Astrocyte of the spinal cord (primary cell): ENCODE measurements around the gene TDRD10.

Experiments used
- DNase-seq: peaks from one replicate; pipeline ENCODE4 v3.0.0; 2011; ENCODE audit warnings: low read depth, low spot score
- H3K4me3 ChIP-seq: 2 replicates; pipeline ENCODE4 v1.5.1; 2011; ENCODE audit warnings: low read depth, mild to moderate bottlenecking, low read length, moderate library complexity
- CTCF ChIP-seq: IDR thresholded peaks from 2 replicates; pipeline ENCODE4 v1.5.1; 2012; ENCODE audit warnings: low read depth, mild to moderate bottlenecking, low read length, inconsistent platforms
- in situ Hi-C: cut with HindIII; loops from 2 replicates; pipeline ENCODE4 v1.10.0; 2017; ENCODE audit warnings: low sequenced_read_pairs

Gene TDRD10

DNA sequence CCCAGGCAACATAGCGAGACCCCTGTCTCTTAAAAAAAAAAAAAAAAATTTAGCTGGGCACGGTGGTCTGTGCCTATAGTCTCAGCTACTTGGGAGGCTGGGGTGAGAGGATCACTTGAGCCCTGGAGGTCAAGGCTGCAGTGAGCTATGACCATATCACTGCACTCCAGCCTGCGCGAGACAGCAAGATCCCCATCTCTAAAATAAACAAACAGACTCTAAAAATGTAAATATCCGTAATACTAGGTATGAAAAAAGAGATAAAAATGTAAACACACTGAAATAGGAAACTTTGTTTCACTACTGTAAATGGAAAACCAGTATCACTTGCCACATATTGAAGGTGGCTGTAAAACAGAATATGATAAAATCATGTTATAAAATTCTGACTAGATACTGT, 88.7 kb downstream of the TDRD10 start:
- in situ Hi-C loops, result no loop called here
- DNase-seq, result no peak
- H3K4me3 ChIP-seq, result no peak overlapping the region
- no peak for TF ChIP-seq CTCF

DNA sequence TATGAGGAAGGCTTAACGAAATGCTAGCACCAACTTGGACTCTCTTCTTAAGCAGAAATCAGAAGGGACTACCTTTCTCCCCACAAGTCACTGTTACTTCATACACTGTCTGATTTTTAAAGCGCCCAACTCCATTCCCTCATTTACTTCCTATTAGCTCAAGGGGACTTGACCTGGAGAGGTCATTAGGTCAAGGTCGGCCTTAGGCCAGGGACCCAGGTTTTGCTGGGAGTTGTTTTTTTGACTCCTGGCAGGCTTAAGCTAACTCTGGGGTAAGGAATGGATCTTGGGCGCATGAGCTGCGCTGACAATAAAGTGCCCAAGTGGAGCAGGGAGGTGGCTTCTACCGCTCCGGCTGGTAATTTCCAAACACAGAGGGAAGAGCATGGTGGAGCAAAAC, 89.2 kb downstream of the TDRD10 start:
- no peak for DNase-seq
- TF ChIP-seq CTCF, result no peak

GRCh38 chr1:154593390-154593789, 91.4 kb downstream of the TDRD10 start:
- no peak for TF ChIP-seq CTCF
- no peak overlapping the region for H3K4me3 ChIP-seq
- DNase-seq, result no peak
- in situ Hi-C loops, result no loop called here

More for the DNA sequence above, 89.2 kb downstream of the TDRD10 start:
- H3K4me3 ChIP-seq, result no peak overlapping the region
- in situ Hi-C loops, result no loop called here

- H3K4me3 ChIP-seq, result no peak overlapping the region
- in situ Hi-C loops, result no loop called here
- TF ChIP-seq CTCF, result no peak
- DNase-seq, result no peak
Measured at GRCh38 chr1:154594811-154595210, 92.8 kb downstream of the TDRD10 start.

DNA sequence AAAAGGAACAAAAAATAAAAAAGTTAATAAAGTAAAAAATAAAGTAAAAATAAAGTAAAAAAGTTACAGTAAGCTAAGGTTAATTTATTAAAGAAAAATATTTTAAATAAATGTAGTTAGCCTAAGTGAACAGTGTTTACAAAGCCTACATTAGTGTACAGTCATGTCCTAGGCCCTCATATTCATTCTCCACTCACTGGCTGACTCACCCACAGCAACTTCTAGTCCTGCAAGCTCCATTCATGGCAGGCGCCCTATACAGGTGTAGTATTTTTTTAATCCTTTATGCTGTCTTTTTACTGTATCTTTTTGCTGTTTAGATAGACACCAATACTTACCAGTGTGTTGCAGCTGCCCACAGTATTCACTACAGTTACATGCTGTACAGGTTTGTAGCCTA, 93.6 kb downstream of the TDRD10 start:
- TF ChIP-seq CTCF, result no peak
- DNase-seq, result peak; percentile 39
- in situ Hi-C loops, result no loop called here
- H3K4me3 ChIP-seq, result no peak overlapping the region
